GM10266 (cell line): ENCODE results near the gene OTOF.

Source experiments
- DNase-seq: peaks from one replicate; pipeline ENCODE4 v3.0.0; 2012; ENCODE audit errors: extremely low spot score
- TF ChIP-seq, protein P1 (sequence below): IDR thresholded peaks from 2 replicates; pipeline ENCODE4 v1.5.1; 2012; ENCODE audit warnings: mild to moderate bottlenecking, low read depth; ENCODE audit not compliant: control insufficient read depth, insufficient read depth; ENCODE audit errors: missing control alignments

OTOF gene

DNA sequence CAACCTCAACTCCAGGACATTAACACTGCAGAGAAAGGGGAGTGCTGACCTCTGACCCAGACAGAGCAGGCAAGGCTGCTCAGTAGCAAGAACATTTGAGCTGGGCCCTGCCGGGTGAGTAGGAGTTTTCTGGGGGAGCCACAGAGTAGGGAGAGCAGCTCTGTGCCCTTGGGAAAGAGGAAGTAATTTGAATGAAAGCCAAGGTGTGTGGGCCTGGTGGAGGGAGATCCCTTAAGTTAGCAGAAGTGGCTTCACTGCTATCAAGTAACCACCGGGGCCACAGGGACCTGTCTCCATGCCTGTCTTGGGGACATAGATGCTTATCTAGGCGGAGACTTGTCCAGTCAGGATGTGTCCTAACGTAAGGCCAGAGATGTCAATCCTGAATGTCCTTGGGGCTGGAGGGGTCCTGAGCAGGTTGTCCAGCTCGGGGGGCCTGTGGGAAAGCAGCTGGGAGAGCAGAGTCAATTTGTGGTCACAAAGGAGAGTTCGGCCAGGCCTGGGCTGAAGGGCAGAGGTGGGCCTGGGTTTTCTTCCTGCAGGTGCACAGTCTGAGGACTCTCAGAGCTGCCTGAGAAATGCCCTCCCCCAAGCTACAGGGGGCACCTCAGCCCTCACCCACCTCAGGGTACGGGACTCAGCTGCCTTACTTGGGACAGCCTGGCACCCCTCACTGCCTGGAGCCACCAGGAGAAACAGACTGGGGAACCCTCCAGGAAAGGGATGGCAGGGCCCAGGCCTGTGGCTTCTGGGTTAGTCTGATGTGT lies 15.0 kb upstream of the OTOF start:
- no peak for DNase-seq
- TF ChIP-seq, protein P1, sequence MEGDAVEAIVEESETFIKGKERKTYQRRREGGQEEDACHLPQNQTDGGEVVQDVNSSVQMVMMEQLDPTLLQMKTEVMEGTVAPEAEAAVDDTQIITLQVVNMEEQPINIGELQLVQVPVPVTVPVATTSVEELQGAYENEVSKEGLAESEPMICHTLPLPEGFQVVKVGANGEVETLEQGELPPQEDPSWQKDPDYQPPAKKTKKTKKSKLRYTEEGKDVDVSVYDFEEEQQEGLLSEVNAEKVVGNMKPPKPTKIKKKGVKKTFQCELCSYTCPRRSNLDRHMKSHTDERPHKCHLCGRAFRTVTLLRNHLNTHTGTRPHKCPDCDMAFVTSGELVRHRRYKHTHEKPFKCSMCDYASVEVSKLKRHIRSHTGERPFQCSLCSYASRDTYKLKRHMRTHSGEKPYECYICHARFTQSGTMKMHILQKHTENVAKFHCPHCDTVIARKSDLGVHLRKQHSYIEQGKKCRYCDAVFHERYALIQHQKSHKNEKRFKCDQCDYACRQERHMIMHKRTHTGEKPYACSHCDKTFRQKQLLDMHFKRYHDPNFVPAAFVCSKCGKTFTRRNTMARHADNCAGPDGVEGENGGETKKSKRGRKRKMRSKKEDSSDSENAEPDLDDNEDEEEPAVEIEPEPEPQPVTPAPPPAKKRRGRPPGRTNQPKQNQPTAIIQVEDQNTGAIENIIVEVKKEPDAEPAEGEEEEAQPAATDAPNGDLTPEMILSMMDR = no peak

DNA sequence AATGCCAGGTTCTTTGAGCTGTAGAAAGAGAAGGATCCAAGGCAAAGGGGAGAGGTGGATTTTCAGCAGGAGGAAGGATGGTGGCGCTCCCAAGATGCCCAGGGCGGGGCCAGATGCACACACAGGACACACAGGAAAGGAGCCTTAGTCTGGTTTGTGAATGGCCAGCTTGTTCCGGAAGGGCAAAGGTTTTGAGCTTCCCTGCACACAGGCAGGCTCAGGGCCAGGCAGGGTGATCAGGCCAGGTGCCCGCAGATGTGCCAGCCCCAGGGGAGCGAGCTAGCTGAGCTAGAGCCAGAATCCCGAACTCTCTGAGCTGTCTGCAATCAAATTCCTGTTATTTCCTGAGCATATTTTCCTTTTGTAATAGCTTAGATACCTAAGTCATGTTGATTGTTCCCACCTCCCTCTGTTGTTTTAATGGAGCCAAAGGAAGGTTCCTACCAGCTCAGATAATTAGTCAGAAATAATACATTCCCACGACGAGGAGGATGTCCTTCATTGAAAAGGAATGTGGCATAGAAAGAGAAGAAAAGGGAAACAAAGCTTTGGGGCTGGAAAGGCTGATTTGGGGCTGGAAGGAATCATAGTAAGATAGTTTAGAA lies 13.7 kb upstream of the OTOF start:
- no peak for DNase-seq
- TF ChIP-seq, protein P1 = no peak

DNA sequence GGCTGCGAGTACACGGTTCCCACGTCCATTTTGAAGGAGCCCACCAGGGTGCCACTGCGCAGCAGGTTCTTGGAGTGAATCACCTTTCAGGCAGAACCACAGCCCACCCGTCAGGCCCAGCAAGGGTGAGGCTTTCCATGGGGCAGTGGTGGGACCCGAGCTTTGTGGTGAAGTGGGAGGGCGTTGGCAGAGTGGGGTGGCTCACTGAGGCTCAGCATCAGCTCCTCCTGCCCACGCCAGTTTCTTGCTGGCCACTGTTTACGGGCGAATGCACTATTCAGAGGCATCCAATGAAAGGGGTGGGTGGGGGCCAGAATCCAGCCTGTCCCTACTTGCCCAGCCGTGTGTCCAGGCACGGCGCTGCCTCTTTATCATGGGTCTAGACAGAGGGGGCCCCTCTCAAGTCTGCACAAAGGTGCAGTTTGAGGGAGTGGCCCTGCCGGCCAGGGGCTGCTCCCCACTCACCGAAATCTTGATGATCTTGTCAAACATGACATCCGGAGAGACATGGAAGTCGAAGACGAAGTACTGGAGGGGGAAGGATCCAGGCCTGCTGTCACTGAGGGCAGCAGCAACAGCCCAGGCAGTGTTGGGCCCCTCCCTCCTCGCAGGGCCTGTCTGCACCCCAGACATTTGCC lies 11.4 kb upstream of the OTOF start:
- no peak for DNase-seq
- TF ChIP-seq, protein P1 = no peak

DNA sequence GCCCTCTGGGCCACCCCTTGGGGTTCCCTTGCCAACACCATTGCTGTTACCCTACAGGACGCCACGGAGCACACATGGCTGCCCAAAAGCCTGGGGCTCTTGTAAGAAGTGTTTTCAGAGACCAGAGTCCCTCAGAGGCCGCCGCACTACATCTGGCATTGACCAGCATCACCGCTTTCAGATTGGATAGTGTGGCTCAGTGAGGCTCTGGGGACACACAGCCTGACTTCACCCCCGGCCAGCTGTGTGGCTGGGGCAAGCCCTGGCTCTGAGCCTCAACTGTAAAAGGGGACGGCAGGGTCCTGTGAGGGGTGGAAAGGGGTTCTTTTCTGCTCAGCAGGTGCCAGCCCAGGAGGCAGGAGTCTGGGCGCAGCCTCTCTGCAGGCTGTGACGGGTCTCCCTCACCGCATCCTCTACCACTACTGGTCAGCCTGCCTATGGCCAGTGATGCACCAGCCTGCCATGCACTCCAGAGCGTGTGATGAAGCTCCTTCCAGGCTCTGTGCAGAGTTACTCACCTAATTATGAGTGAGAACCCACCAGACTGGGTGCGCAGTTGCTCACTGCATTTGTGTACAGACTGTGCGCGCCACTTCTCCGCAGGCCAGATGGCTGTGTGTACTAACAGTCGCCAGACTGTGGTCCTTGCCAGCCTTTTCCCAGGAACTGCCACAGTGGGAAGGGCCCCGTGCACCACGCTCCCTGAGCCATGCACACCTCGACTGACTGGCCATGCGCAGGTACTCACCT lies 10.7 kb upstream of the OTOF start:
- TF ChIP-seq, protein P1 = no peak
- DNase-seq = no peak

DNA sequence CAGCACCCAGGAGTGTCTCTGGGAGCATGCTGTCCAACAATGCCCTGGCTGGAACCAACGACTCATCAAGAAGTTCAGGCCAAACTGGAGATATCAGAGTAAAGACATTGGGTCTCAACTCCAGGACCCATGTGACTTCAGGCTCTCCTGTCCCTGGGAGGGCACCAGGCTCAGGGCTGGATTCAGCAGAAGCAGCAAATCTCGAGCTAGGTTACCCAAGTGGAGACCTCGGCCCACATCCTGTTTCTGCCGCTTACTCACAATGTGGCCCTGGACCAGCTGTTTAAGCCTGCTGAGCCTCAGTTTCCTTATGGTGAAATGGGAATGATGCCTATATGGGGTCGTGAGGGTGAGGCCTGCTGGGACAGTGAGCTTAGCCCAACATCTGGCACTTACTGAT lies 9.3 kb upstream of the OTOF start:
- no peak for DNase-seq
- TF ChIP-seq, protein P1 = no peak

DNA sequence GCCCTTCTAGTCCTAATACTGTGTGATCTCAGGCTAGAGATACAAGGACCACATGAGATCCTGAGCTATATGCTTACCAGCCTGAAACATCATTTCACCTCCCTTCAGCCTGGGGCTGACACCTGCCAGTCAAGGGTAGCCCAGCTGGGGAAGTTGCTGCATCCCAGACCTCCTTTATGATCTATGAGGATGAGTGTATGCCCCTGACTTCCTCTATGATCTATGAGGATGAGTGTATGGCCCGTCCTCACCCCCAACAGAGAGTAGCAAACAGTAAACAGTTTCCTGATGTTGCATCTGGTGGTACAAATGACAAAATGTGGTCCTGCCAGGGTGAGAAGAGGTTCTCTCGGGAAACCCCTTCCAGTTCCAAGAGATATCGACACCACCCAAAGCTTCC lies 8.9 kb upstream of the OTOF start:
- no peak for DNase-seq
- TF ChIP-seq, protein P1 = no peak
